LHCN-M2 (cell line): ENCODE results near the gene CLK1. TPM values are rescaled to one million over a fixed set of nuclear protein-coding genes. Genes with fewer than 3 reads are reported as not detected.
"Not testable (repeated sequence)": the region's sequence is repeated elsewhere in the genome, so short reads cannot be mapped to it uniquely, and the experiment has no call there.

Source experiments
- DNase-seq: peaks from one replicate; pipeline ENCODE4 v3.0.0-alpha.2; 2012; ENCODE audit warnings: low read depth
- polyA plus RNA-seq: library from polyadenylated mRNA; unstranded; fragments of >200 nt; gene quantifications from one replicate; pipeline ENCODE4 v1.2.1, GENCODE V29; 2012; ENCODE audit warnings: missing spikeins
- total RNA-seq: library from RNA; depleted of rRNA; stranded (reverse); fragments of >200 nt; gene quantifications from 2 replicates; pipeline ENCODE4 v1.2.3, GENCODE V29; 2014; rRNA removed

Gene CLK1
- 35.4 and 44.3 TPM in 2 replicates for total RNA-seq
- 15.3 TPM for polyA plus RNA-seq

- DNase-seq, result peak; percentile 95
These were observed at the start of gene CLK1 for GRCh38 chr2:200864176-200865034. Gene CLK1, minus strand, starts transcription at chr2:200864658. Its CDS starts 2,796 bp downstream, at chr2:200861862.

GRCh38 chr2:200913654-200914053 lies 49.2 kb upstream of the CLK1 start:
- DNase-seq, result peak; percentile 31

- no peak for DNase-seq
These were observed 45.5 kb upstream of the CLK1 start for GRCh38 chr2:200909958-200910357.

- peak; percentile 45 for DNase-seq
These were observed 41.3 kb upstream of the CLK1 start for GRCh38 chr2:200905618-200906296.

GRCh38 chr2:200901459-200902072 lies 37.1 kb upstream of the CLK1 start:
- peak; percentile 88 for DNase-seq

- DNase-seq, result no peak
These were observed 35.0 kb upstream of the CLK1 start for GRCh38 chr2:200899482-200899881.

GRCh38 chr2:200888704-200889625 lies 24.5 kb upstream of the CLK1 start, which contains the start of the genes NIF3L1 and PPIL3:
Gene NIF3L1, plus strand, starts transcription at chr2:200889371. Its CDS starts 2,573 bp downstream, at chr2:200891944.
Gene PPIL3, minus strand, starts transcription at chr2:200889077. Its CDS starts 1,462 bp downstream, at chr2:200887615.
- DNase-seq, result peak; percentile 97

- not testable (repeated sequence) for DNase-seq
These were observed 17.3 kb upstream of the CLK1 start for GRCh38 chr2:200881715-200882249.

GRCh38 chr2:200878289-200878880 lies 13.9 kb upstream of the CLK1 start:
- no peak for DNase-seq

- DNase-seq, result no peak
These were observed 13.0 kb upstream of the CLK1 start for GRCh38 chr2:200877443-200877842.

GRCh38 chr2:200873560-200873959 lies 9.1 kb upstream of the CLK1 start:
- DNase-seq, result peak; percentile 69

GRCh38 chr2:200871151-200871550 lies 6.7 kb upstream of the CLK1 start:
- DNase-seq, result no peak

GRCh38 chr2:200869014-200869413 lies 4.6 kb upstream of the CLK1 start:
- no peak for DNase-seq

GRCh38 chr2:200863782-200864175 lies 679 bp downstream of the CLK1 start:
- no peak for DNase-seq

GRCh38 chr2:200862532-200863000 lies 1.9 kb downstream of the CLK1 start:
- DNase-seq, result peak; percentile 66

- DNase-seq, result peak; percentile 6
These were observed 2.8 kb downstream of the CLK1 start for GRCh38 chr2:200861617-200862155.

- peak; percentile 48 for DNase-seq
These were observed 4.2 kb downstream of the CLK1 start for GRCh38 chr2:200860092-200860795.

GRCh38 chr2:200856806-200857205 lies 7.7 kb downstream of the CLK1 start:
- DNase-seq, result no peak

GRCh38 chr2:200852605-200853004 lies 11.9 kb downstream of the CLK1 start:
- no peak for DNase-seq
